CD4-positive, alpha-beta memory T cell (primary cell): ENCODE data around the gene BLVRA. TPM values are rescaled to one million over a fixed set of nuclear protein-coding genes. Genes with fewer than 3 reads are reported as not detected.

Experiments used
- CTCF ChIA-PET: fragments of 350-600 bp; sonication (Branson Sonifier 250); formaldehyde crosslinking; loops from one replicate; lab custom pipeline; 2021; ENCODE audit warnings: inconsistent platforms; ENCODE audit not compliant: partially characterized antibody; lab: Charles Lee
- POLR2A ChIA-PET: fragments of 350-600 bp; sonication (Branson Sonifier 250); formaldehyde crosslinking; loops from one replicate; lab custom pipeline; 2021; ENCODE audit not compliant: partially characterized antibody; lab: Charles Lee
- DNase-seq, 5 donors: peaks; one replicate each; pipeline versions ENCODE4 v3.0.0 to v3.0.0-alpha.2; 2020 to 2022; ENCODE audit warnings: mixed read lengths in 1 of 5
- H3K27ac ChIP-seq: one replicate; pipeline ENCODE4 v1.7.0; 2013; ENCODE audit warnings: low read depth, low read length
- H3K27me3 ChIP-seq: 2 replicates; pipeline ENCODE4 v1.7.0; 2013; ENCODE audit warnings: mild to moderate bottlenecking, low read length, moderate library complexity; ENCODE audit not compliant: insufficient read depth
- H3K36me3 ChIP-seq: 2 replicates; pipeline ENCODE4 v1.7.0; 2013; ENCODE audit warnings: mild to moderate bottlenecking, low read length, moderate library complexity; ENCODE audit not compliant: insufficient read depth
- H3K4me1 ChIP-seq: 2 replicates; pipeline ENCODE4 v1.7.0; 2013; ENCODE audit warnings: mild to moderate bottlenecking, low read length, moderate library complexity; ENCODE audit not compliant: insufficient read depth
- H3K4me3 ChIP-seq, 2 donors: one replicate each; pipeline ENCODE4 v1.7.0; 2013; ENCODE audit warnings: low read length in 2 of 2, mild to moderate bottlenecking in 1 of 2
- H3K9me3 ChIP-seq, 2 donors: one replicate each; pipeline ENCODE4 v1.7.0; 2013; ENCODE audit warnings: low read length in 2 of 2, control low read depth in 1 of 2; ENCODE audit not compliant: control insufficient read depth in 1 of 2
- H3K27ac Mint-ChIP-seq, 7 donors: one replicate each; pipeline ENCODE4 v1.8.0; 2020 to 2021; ENCODE audit warnings: mixed read lengths in 7 of 7, mild to moderate bottlenecking in 6 of 7, inconsistent platforms in 3 of 7, moderate library complexity in 3 of 7
- H3K27me3 Mint-ChIP-seq, 2 donors: one replicate each; pipeline ENCODE4 v1.8.0; 2020 to 2021; ENCODE audit warnings: mixed read lengths in 2 of 2
- H3K36me3 Mint-ChIP-seq, 2 donors: one replicate each; pipeline ENCODE4 v1.8.0; 2020 to 2021; ENCODE audit warnings: mixed read lengths in 2 of 2, inconsistent platforms in 1 of 2, mild to moderate bottlenecking in 1 of 2
- H3K4me1 Mint-ChIP-seq, 4 donors: one replicate each; pipeline ENCODE4 v1.8.0; 2020 to 2021; ENCODE audit warnings: mixed read lengths in 4 of 4, mild to moderate bottlenecking in 1 of 4
- H3K4me3 Mint-ChIP-seq, 8 donors: one replicate each; pipeline ENCODE4 v1.8.0; 2020 to 2021; ENCODE audit warnings: mixed read lengths in 8 of 8, mild to moderate bottlenecking in 7 of 8, moderate library complexity in 6 of 8, inconsistent platforms in 3 of 8
- H3K9me3 Mint-ChIP-seq, 8 donors: one replicate each; pipeline ENCODE4 v1.8.0; 2020 to 2021; ENCODE audit warnings: mixed read lengths in 8 of 8, mild to moderate bottlenecking in 5 of 8, inconsistent platforms in 3 of 8, moderate library complexity in 1 of 8
- intact Hi-C: fragments of 100-400 bp; cut with micrococcal nuclease; formaldehyde crosslinking; loops from one replicate; pipeline ENCODE4 v1.15.1; 2023
- polyA plus RNA-seq, 2 donors: library from polyadenylated mRNA; unstranded; fragments of 300-500 nt; fragmentation: Illumina TruSeq; gene quantifications; one replicate each; pipeline ENCODE4 v1.2.3, GENCODE V29; 2021
- total RNA-seq, 2 experiments: library from RNA; stranded (reverse); gene quantifications; one replicate each; pipeline ENCODE4 v1.2.3, GENCODE V29; 2021

BLVRA gene
- total and polyA plus RNA-seq, 4 experiments from 2014 or later, result 18.1 to 105 (median 45.7) TPM

- Mint-ChIP-seq H3K36me3 (peaks cover 3% of the 10 kb centered on the region in 2 donors), H3K27ac (peak overlapping the region in 2 of 7 donors; percentile 32 to 53), H3K27me3 (no peaks in the 10 kb centered on the region), H3K4me1 (peaks cover 27 to 58% (median 46%) of the 10 kb centered on the region in 4 donors), H3K4me3 (peak overlapping the region in 2 of 8 donors; percentile 3 to 31), H3K9me3 (no peaks in the 10 kb centered on the region)
- Histone ChIP-seq H3K4me3 (no peak overlapping the region), H3K9me3 (no peaks in the 10 kb centered on the region), H3K27ac (no peak overlapping the region), H3K27me3 (no peaks in the 10 kb centered on the region), H3K36me3 (no peaks in the 10 kb centered on the region), H3K4me1 (peaks cover 52% of the 10 kb centered on the region)
- intact Hi-C loops, result no loop called here
- DNase-seq, result no peak
- ChIA-PET POLR2A (no interaction called here), CTCF (interaction anchor here (0.8 to 3.0 kb wide), 3 partner anchors 17 to 180 kb away, joined by 3 to 8 read pairs (median 4); partner anchors contain the start of gene STK17A)
Observed at GRCh38 chr7:43761938-43762692, 3.6 kb downstream of the BLVRA start.

- no peaks in the 10 kb centered on the region for H3K27me3 Mint-ChIP-seq
- POLR2A ChIA-PET, result no interaction called here
- H3K9me3 ChIP-seq, result no peaks in the 10 kb centered on the region
- H3K36me3 Mint-ChIP-seq, result peaks cover 1 to 3% of the 10 kb centered on the region in 2 donors
- H3K4me1 Mint-ChIP-seq, result peaks cover 20 to 48% (median 40%) of the 10 kb centered on the region in 4 donors
- no peak overlapping the region for H3K4me3 ChIP-seq
- H3K36me3 ChIP-seq, result no peaks in the 10 kb centered on the region
- H3K4me1 ChIP-seq, result peaks cover 42% of the 10 kb centered on the region
- CTCF ChIA-PET, result interaction anchor here (3.0 kb wide), 1 partner anchor 181 kb away, joined by 8 read pairs; the partner anchor contains the start of gene STK17A
- no peaks in the 10 kb centered on the region for H3K9me3 Mint-ChIP-seq
- DNase-seq, result no peak
- H3K4me3 Mint-ChIP-seq, result peak overlapping the region in 4 of 8 donors; percentile 7 to 54 (median 23)
- H3K27me3 ChIP-seq, result no peaks in the 10 kb centered on the region
- H3K27ac Mint-ChIP-seq, result peak overlapping the region in 1 of 7 donors; percentile 71
- no peak overlapping the region for H3K27ac ChIP-seq
- intact Hi-C loops, result no loop called here
Observed at GRCh38 chr7:43763183-43763582, 4.7 kb downstream of the BLVRA start.

- ChIA-PET CTCF (interaction anchor here (1.0 to 3.0 kb wide), 3 partner anchors 35 to 182 kb away, joined by 4 to 8 read pairs (median 5); partner anchors contain the start of genes COA1 and STK17A), POLR2A (interaction anchor here (0.8 kb wide), 1 partner anchor 64 kb away, joined by 3 read pairs; no protein-coding TSS in a partner anchor)
- H3K27me3 ChIP-seq, result no peaks in the 10 kb centered on the region
- Mint-ChIP-seq H3K36me3 (peaks cover 0 to 3% of the 10 kb centered on the region in 2 donors), H3K27me3 (no peaks in the 10 kb centered on the region), H3K9me3 (no peaks in the 10 kb centered on the region), H3K27ac (peak overlapping the region in 5 of 7 donors; percentile 66 to 83 (median 77)), H3K4me3 (peak overlapping the region; percentile 1 to 67 (median 56)), H3K4me1 (peaks cover 21 to 48% (median 38%) of the 10 kb centered on the region in 4 donors)
- DNase-seq, result peak in 2 of 5 donors; percentile 7 to 11
- no peak overlapping the region for H3K4me3 ChIP-seq
- H3K27ac ChIP-seq, result no peak overlapping the region
- no peaks in the 10 kb centered on the region for H3K36me3 ChIP-seq
- no peaks in the 10 kb centered on the region for H3K9me3 ChIP-seq
- peaks cover 42% of the 10 kb centered on the region for H3K4me1 ChIP-seq
- intact Hi-C loops, result no loop called here
Observed at GRCh38 chr7:43764039-43764761, 5.7 kb downstream of the BLVRA start.

- Histone ChIP-seq H3K4me1 (peaks cover 35% of the 10 kb centered on the region), H3K4me3 (no peak overlapping the region), H3K27ac (no peak overlapping the region), H3K36me3 (no peaks in the 10 kb centered on the region), H3K27me3 (no peaks in the 10 kb centered on the region), H3K9me3 (no peaks in the 10 kb centered on the region)
- peaks cover 0 to 3% of the 10 kb centered on the region in 2 donors for H3K36me3 Mint-ChIP-seq
- intact Hi-C loops, result no loop called here
- no peaks in the 10 kb centered on the region for H3K9me3 Mint-ChIP-seq
- peak overlapping the region in 2 of 8 donors; percentile 58 to 67 for H3K4me3 Mint-ChIP-seq
- peak overlapping the region in 3 of 7 donors; percentile 64 to 77 (median 66) for H3K27ac Mint-ChIP-seq
- no peaks in the 10 kb centered on the region for H3K27me3 Mint-ChIP-seq
- POLR2A ChIA-PET, result no interaction called here
- CTCF ChIA-PET, result interaction anchor here (1.0 to 3.0 kb wide), 5 partner anchors 20 to 183 kb away, joined by 3 to 8 read pairs (median 4); partner anchors contain the start of genes COA1 and STK17A
- no peak for DNase-seq
- H3K4me1 Mint-ChIP-seq, result peaks cover 17 to 43% (median 34%) of the 10 kb centered on the region in 4 donors
Observed at GRCh38 chr7:43764807-43765491, 6.5 kb downstream of the BLVRA start.

GRCh38 chr7:43766564-43766963 is 8.1 kb downstream of the BLVRA start:
- Mint-ChIP-seq H3K36me3 (peaks cover 4 to 7% of the 10 kb centered on the region in 2 donors), H3K4me3 (no peak overlapping the region), H3K27me3 (no peaks in the 10 kb centered on the region), H3K9me3 (no peaks in the 10 kb centered on the region), H3K4me1 (peaks cover 11 to 33% (median 28%) of the 10 kb centered on the region in 4 donors), H3K27ac (no peak overlapping the region)
- no peak for DNase-seq
- ChIA-PET POLR2A (no interaction called here), CTCF (interaction anchor here (1.4 kb wide), 1 partner anchor 19 kb away, joined by 3 read pairs; no protein-coding TSS in a partner anchor)
- H3K4me3 ChIP-seq, result no peak overlapping the region
- H3K27ac ChIP-seq, result no peak overlapping the region
- H3K27me3 ChIP-seq, result no peaks in the 10 kb centered on the region
- peaks cover 5% of the 10 kb centered on the region for H3K36me3 ChIP-seq
- H3K4me1 ChIP-seq, result peaks cover 25% of the 10 kb centered on the region
- intact Hi-C loops, result no loop called here
- no peaks in the 10 kb centered on the region for H3K9me3 ChIP-seq

- Histone ChIP-seq H3K4me1 (peaks cover 19% of the 10 kb centered on the region), H3K27me3 (no peaks in the 10 kb centered on the region), H3K36me3 (peaks cover 12% of the 10 kb centered on the region), H3K27ac (no peak overlapping the region), H3K9me3 (no peaks in the 10 kb centered on the region), H3K4me3 (no peak overlapping the region)
- Mint-ChIP-seq H3K4me1 (peaks cover 9 to 31% (median 21%) of the 10 kb centered on the region in 4 donors), H3K36me3 (peaks cover 10 to 14% of the 10 kb centered on the region in 2 donors), H3K9me3 (peaks cover 0 to under 1% (median 0%) of the 10 kb centered on the region in 8 donors), H3K4me3 (no peak overlapping the region), H3K27me3 (no peaks in the 10 kb centered on the region), H3K27ac (peak overlapping the region in 1 of 7 donors; percentile 13)
- ChIA-PET POLR2A (no interaction called here), CTCF (no interaction called here)
- DNase-seq, result no peak
- intact Hi-C loops, result no loop called here
Observed at GRCh38 chr7:43767311-43767710, 8.8 kb downstream of the BLVRA start.
